ENCODE results near the gene RELB. TPM values are rescaled to one million over a fixed set of nuclear protein-coding genes. Genes with fewer than 3 reads are reported as not detected.

The RELB gene
- total and polyA plus RNA-seq, 10 of the 15 experiments (the other 5 are each of a cell fraction or from before 2014, with no cell fraction given), result 0.66 to 43.8 (median 12.8) TPM

DNA sequence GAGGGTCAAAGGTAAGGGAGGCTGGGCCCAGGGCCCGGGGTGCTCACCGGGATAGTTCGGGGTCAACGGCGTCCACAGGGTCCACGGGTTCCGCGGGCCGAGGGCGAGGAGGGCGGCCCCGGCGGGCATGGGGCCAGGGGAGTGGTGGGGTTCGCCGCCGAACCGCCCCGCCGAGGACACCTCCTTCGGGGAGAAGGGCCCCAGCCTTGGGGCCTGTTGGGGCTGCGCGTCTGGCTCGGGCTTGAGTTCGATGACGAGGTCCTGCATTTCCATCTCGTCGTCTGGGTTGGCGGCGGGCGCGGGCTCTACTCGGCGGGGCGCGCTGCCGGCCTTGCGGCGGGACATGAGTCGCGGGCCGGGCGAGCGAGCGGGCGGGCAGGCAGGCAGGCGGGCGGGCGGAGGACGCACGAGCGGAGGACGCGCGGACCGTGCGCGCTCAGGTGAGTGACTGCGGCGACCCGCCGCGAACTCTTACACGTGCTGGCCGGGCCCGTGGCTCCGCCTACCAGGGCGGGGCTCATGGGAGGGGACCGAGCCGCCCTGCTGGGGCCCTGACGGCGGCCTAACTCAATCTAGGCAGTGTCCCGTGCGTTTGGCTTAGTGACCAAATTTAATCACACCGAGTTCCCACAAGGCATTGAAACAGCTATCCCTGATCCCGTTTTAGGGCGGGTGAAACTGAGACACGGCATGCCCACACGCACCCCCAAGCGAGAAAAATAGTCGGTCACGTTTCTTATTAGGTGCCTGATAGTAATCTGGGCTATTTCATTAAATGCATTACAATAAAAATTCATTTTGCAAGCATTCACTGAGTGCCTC lies 75.0 kb downstream of the RELB start, which contains the start of gene ZNF296 (continued):
- peak; percentile 95 for TF ChIP-seq MXI1 (IDR thresholded peaks at IDR 0.05; ENCODE audit: low read depth, low read length)
- TF ChIP-seq, protein P1, sequence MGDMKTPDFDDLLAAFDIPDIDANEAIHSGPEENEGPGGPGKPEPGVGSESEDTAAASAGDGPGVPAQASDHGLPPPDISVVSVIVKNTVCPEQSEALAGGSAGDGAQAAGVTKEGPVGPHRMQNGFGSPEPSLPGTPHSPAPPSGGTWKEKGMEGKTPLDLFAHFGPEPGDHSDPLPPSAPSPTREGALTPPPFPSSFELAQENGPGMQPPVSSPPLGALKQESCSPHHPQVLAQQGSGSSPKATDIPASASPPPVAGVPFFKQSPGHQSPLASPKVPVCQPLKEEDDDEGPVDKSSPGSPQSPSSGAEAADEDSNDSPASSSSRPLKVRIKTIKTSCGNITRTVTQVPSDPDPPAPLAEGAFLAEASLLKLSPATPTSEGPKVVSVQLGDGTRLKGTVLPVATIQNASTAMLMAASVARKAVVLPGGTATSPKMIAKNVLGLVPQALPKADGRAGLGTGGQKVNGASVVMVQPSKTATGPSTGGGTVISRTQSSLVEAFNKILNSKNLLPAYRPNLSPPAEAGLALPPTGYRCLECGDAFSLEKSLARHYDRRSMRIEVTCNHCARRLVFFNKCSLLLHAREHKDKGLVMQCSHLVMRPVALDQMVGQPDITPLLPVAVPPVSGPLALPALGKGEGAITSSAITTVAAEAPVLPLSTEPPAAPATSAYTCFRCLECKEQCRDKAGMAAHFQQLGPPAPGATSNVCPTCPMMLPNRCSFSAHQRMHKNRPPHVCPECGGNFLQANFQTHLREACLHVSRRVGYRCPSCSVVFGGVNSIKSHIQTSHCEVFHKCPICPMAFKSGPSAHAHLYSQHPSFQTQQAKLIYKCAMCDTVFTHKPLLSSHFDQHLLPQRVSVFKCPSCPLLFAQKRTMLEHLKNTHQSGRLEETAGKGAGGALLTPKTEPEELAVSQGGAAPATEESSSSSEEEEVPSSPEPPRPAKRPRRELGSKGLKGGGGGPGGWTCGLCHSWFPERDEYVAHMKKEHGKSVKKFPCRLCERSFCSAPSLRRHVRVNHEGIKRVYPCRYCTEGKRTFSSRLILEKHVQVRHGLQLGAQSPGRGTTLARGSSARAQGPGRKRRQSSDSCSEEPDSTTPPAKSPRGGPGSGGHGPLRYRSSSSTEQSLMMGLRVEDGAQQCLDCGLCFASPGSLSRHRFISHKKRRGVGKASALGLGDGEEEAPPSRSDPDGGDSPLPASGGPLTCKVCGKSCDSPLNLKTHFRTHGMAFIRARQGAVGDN (IDR thresholded peaks at IDR 0.05), result peak; percentile 87
- 0 out of 2 replicates have a peak, but pooled peaks have one; percentile 36 for TF ChIP-seq ZNF24 (IDR thresholded peaks at IDR 0.05)
- peak; percentile 68; the same call in 1 of the 2 replicates for TF ChIP-seq ZNF217 (IDR thresholded peaks at IDR 0.05)
- TF ChIP-seq POLR2A (IDR thresholded peaks at IDR 0.05; ENCODE audit: low read depth, low read length), result peak; percentile 89
- TF ChIP-seq BACH1 (IDR thresholded peaks at IDR 0.05; ENCODE audit: borderline replicate concordance), result peak; percentile 76; the same call in 1 of the 2 replicates
- TF ChIP-seq, protein P2, sequence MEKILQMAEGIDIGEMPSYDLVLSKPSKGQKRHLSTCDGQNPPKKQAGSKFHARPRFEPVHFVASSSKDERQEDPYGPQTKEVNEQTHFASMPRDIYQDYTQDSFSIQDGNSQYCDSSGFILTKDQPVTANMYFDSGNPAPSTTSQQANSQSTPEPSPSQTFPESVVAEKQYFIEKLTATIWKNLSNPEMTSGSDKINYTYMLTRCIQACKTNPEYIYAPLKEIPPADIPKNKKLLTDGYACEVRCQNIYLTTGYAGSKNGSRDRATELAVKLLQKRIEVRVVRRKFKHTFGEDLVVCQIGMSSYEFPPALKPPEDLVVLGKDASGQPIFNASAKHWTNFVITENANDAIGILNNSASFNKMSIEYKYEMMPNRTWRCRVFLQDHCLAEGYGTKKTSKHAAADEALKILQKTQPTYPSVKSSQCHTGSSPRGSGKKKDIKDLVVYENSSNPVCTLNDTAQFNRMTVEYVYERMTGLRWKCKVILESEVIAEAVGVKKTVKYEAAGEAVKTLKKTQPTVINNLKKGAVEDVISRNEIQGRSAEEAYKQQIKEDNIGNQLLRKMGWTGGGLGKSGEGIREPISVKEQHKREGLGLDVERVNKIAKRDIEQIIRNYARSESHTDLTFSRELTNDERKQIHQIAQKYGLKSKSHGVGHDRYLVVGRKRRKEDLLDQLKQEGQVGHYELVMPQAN (conservative IDR thresholded peaks at IDR 0.05), result peak; percentile 91
- peak; percentile 62 for TF ChIP-seq IKZF1 (conservative IDR thresholded peaks at IDR 0.05)
- TF ChIP-seq RELA (IDR thresholded peaks at IDR 0.05; ENCODE audit: borderline replicate concordance, partially characterized antibody), result no peak
- TF ChIP-seq, protein P3, sequence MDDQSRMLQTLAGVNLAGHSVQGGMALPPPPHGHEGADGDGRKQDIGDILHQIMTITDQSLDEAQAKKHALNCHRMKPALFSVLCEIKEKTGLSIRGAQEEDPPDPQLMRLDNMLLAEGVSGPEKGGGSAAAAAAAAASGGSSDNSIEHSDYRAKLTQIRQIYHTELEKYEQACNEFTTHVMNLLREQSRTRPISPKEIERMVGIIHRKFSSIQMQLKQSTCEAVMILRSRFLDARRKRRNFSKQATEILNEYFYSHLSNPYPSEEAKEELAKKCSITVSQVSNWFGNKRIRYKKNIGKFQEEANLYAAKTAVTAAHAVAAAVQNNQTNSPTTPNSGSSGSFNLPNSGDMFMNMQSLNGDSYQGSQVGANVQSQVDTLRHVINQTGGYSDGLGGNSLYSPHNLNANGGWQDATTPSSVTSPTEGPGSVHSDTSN (IDR thresholded peaks at IDR 0.05; ENCODE audit: insufficient replicate concordance, low read depth, low read length), result peak; percentile 67
- peak; percentile 99 to 100 for TF ChIP-seq BHLHE40 (IDR thresholded peaks at IDR 0.05; ENCODE audit: borderline replicate concordance in 1 of 2, low read depth in 2 of 2, low read length in 1 of 2)
- TF ChIP-seq, protein P4, sequence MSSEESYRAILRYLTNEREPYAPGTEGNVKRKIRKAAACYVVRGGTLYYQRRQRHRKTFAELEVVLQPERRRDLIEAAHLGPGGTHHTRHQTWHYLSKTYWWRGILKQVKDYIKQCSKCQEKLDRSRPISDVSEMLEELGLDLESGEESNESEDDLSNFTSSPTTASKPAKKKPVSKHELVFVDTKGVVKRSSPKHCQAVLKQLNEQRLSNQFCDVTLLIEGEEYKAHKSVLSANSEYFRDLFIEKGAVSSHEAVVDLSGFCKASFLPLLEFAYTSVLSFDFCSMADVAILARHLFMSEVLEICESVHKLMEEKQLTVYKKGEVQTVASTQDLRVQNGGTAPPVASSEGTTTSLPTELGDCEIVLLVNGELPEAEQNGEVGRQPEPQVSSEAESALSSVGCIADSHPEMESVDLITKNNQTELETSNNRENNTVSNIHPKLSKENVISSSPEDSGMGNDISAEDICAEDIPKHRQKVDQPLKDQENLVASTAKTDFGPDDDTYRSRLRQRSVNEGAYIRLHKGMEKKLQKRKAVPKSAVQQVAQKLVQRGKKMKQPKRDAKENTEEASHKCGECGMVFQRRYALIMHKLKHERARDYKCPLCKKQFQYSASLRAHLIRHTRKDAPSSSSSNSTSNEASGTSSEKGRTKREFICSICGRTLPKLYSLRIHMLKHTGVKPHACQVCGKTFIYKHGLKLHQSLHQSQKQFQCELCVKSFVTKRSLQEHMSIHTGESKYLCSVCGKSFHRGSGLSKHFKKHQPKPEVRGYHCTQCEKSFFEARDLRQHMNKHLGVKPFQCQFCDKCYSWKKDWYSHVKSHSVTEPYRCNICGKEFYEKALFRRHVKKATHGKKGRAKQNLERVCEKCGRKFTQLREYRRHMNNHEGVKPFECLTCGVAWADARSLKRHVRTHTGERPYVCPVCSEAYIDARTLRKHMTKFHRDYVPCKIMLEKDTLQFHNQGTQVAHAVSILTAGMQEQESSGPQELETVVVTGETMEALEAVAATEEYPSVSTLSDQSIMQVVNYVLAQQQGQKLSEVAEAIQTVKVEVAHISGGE (CRISPR knock-in tag; IDR thresholded peaks at IDR 0.05), result peak; percentile 34
- no peak; the same call in 1 of the 2 replicates for TF ChIP-seq NBN (IDR thresholded peaks at IDR 0.05)
- no peak for TF ChIP-seq STAT1 (conservative IDR thresholded peaks at IDR 0.05)
